ENCODE results near the gene PTPRN2. TPM values are rescaled to one million over a fixed set of nuclear protein-coding genes. Genes with fewer than 3 reads are reported as not detected.
"Not testable (repeated sequence)": the region's sequence is repeated elsewhere in the genome, so short reads cannot be mapped to it uniquely, and the experiment has no call there.

Gene PTPRN2
- polyA plus RNA-seq, 4 donors = 7.4 to 9.6 (median 8.8) TPM

GRCh38 chr7:157793973-157794745 lies 793.5 kb downstream of the PTPRN2 start:
- DNase-seq (ENCODE audit: low read depth in 4 of 4, low spot score in 3 of 4) = no peak

GRCh38 chr7:157793087-157793353 lies 794.6 kb downstream of the PTPRN2 start:
- DNase-seq (ENCODE audit: low read depth in 4 of 4, low spot score in 3 of 4) = no peak

- DNase-seq (ENCODE audit: low read depth in 4 of 4, low spot score in 3 of 4) = no peak
Observed at GRCh38 chr7:157792241-157793086, 795.2 kb downstream of the PTPRN2 start.

- DNase-seq (ENCODE audit: low read depth in 4 of 4, low spot score in 3 of 4) = no peak
Observed at GRCh38 chr7:157791666-157792065, 796.0 kb downstream of the PTPRN2 start.

- DNase-seq (ENCODE audit: low read depth in 4 of 4, low spot score in 3 of 4) = no peak
Observed at GRCh38 chr7:157791261-157791660, 796.4 kb downstream of the PTPRN2 start.

- no peak for DNase-seq (ENCODE audit: low read depth in 4 of 4, low spot score in 3 of 4)
Observed at GRCh38 chr7:157789942-157790341, 797.7 kb downstream of the PTPRN2 start.

- DNase-seq (ENCODE audit: low read depth in 4 of 4, low spot score in 3 of 4) = no peak
Observed at GRCh38 chr7:157789094-157789493, 798.5 kb downstream of the PTPRN2 start.

GRCh38 chr7:157788573-157788972 lies 799.0 kb downstream of the PTPRN2 start:
- DNase-seq (ENCODE audit: low read depth in 4 of 4, low spot score in 3 of 4) = no peak

- DNase-seq (ENCODE audit: low read depth in 4 of 4, low spot score in 3 of 4) = no peak
Observed at GRCh38 chr7:157787275-157787701, 800.3 kb downstream of the PTPRN2 start.

GRCh38 chr7:157786375-157787274 lies 801.0 kb downstream of the PTPRN2 start:
- DNase-seq (ENCODE audit: low read depth in 4 of 4, low spot score in 3 of 4) = no peak

- DNase-seq (ENCODE audit: low read depth in 4 of 4, low spot score in 3 of 4) = no peak
Observed at GRCh38 chr7:157785486-157786186, 802.0 kb downstream of the PTPRN2 start.

- no peak for DNase-seq (ENCODE audit: low read depth in 4 of 4, low spot score in 3 of 4)
Observed at GRCh38 chr7:157784979-157785441, 802.6 kb downstream of the PTPRN2 start.

- DNase-seq (ENCODE audit: low read depth in 4 of 4, low spot score in 3 of 4) = no peak
Observed at GRCh38 chr7:157784041-157784835, 803.4 kb downstream of the PTPRN2 start.

- DNase-seq (ENCODE audit: low read depth in 4 of 4, low spot score in 3 of 4) = no peak
Observed at GRCh38 chr7:157782041-157782440, 805.6 kb downstream of the PTPRN2 start.

GRCh38 chr7:157780721-157781120 lies 806.9 kb downstream of the PTPRN2 start:
- DNase-seq (ENCODE audit: low read depth in 4 of 4, low spot score in 3 of 4) = no peak

GRCh38 chr7:157780312-157780711 lies 807.3 kb downstream of the PTPRN2 start:
- no peak for DNase-seq (ENCODE audit: low read depth in 4 of 4, low spot score in 3 of 4)

GRCh38 chr7:157779206-157779605 lies 808.4 kb downstream of the PTPRN2 start:
- no peak for DNase-seq (ENCODE audit: low read depth in 4 of 4, low spot score in 3 of 4)

- not testable (repeated sequence) for DNase-seq (ENCODE audit: low read depth in 4 of 4, low spot score in 3 of 4)
Observed at GRCh38 chr7:157777194-157777762, 810.3 kb downstream of the PTPRN2 start.

Measured in right renal pelvis (tissue), 4 donors.